HG02678 (cell line): ENCODE results near the gene JAKMIP2.
"Not testable (repeated sequence)": the region's sequence is repeated elsewhere in the genome, so short reads cannot be mapped to it uniquely, and the experiment has no call there.

Experiments used
- ATAC-seq: cut with Tn5 transposase; IDR thresholded peaks from one replicate; pipeline ENCODE4 v1.9.1; 2021; ENCODE audit warnings: mild to moderate bottlenecking, moderate library complexity; ENCODE audit not compliant: unreplicated experiment

JAKMIP2 gene

GRCh38 chr5:147617711-147618350 lies 164.7 kb downstream of the JAKMIP2 start:
- no peak for ATAC-seq

GRCh38 chr5:147617191-147617606 lies 165.3 kb downstream of the JAKMIP2 start:
- ATAC-seq, result no peak

- ATAC-seq, result no peak
These were observed 166.1 kb downstream of the JAKMIP2 start for GRCh38 chr5:147616421-147616820.

- no peak for ATAC-seq
These were observed 169.2 kb downstream of the JAKMIP2 start for GRCh38 chr5:147613359-147613758.

GRCh38 chr5:147611483-147611882 lies 171.0 kb downstream of the JAKMIP2 start:
- no peak for ATAC-seq

- ATAC-seq, result no peak
These were observed 171.7 kb downstream of the JAKMIP2 start for GRCh38 chr5:147610798-147611197.

GRCh38 chr5:147601652-147602051 lies 180.9 kb downstream of the JAKMIP2 start:
- no peak for ATAC-seq

- no peak for ATAC-seq
These were observed 191.4 kb downstream of the JAKMIP2 start for GRCh38 chr5:147591120-147591519.

GRCh38 chr5:147590096-147590495 lies 192.4 kb downstream of the JAKMIP2 start:
- no peak for ATAC-seq

- no peak for ATAC-seq
These were observed 195.7 kb downstream of the JAKMIP2 start for GRCh38 chr5:147586832-147587231.

GRCh38 chr5:147586221-147586620 lies 196.3 kb downstream of the JAKMIP2 start:
- no peak for ATAC-seq

GRCh38 chr5:147582272-147582671 lies 200.3 kb downstream of the JAKMIP2 start:
- ATAC-seq, result not testable (repeated sequence)

GRCh38 chr5:147580418-147580817 lies 202.1 kb downstream of the JAKMIP2 start:
- not testable (repeated sequence) for ATAC-seq

GRCh38 chr5:147578228-147579024 lies 204.1 kb downstream of the JAKMIP2 start:
- ATAC-seq, result no peak

GRCh38 chr5:147576646-147577535 lies 205.6 kb downstream of the JAKMIP2 start:
- peak; percentile 78 for ATAC-seq

GRCh38 chr5:147575598-147575997 lies 206.9 kb downstream of the JAKMIP2 start:
- no peak for ATAC-seq

- no peak for ATAC-seq
These were observed 209.3 kb downstream of the JAKMIP2 start for GRCh38 chr5:147573211-147573610.

GRCh38 chr5:147568710-147569406 lies 213.7 kb downstream of the JAKMIP2 start:
- ATAC-seq, result no peak

- ATAC-seq, result no peak
These were observed 214.5 kb downstream of the JAKMIP2 start for GRCh38 chr5:147567917-147568598.

GRCh38 chr5:147565524-147565923 lies 217.0 kb downstream of the JAKMIP2 start:
- ATAC-seq, result no peak
